Esophagus squamous epithelium (tissue), 5 donors: ENCODE measurements around the gene MYO3B. TPM values are rescaled to one million over a fixed set of nuclear protein-coding genes. Genes with fewer than 3 reads are reported as not detected.

Experiments used
- DNase-seq: peaks from one replicate; lab custom pipeline; 2025; lab: John Stamatoyannopoulos, UW
- H3K27ac ChIP-seq, 4 donors: fragments of 200-600 bp; sonication (generic); one replicate each; pipeline ENCODE4 v1.5.1; 2016 to 2019; ENCODE audit warnings: mild to moderate bottlenecking in 1 of 4
- H3K27me3 ChIP-seq, 4 donors: fragments of 200-600 bp; sonication (generic); 1 replicate in 3 of 4; 2 replicates in 1 of 4; pipeline versions ENCODE4 v1.5.1 to v1.6.0; 2017 to 2021; ENCODE audit warnings: antibody characterized with exemption in 1 of 4
- H3K36me3 ChIP-seq, 3 donors: fragments of 200-600 bp; sonication (generic); one replicate each; pipeline ENCODE4 v1.5.1; 2016 to 2019
- H3K4me1 ChIP-seq, 3 donors: fragments of 200-600 bp; sonication (generic); one replicate each; pipeline ENCODE4 v1.5.1; 2017 to 2019
- H3K4me3 ChIP-seq, 4 donors: fragments of 200-600 bp; sonication (generic); 1 replicate in 3 of 4; 2 replicates in 1 of 4; pipeline ENCODE4 v1.5.1; 2016 to 2019; ENCODE audit warnings: mild to moderate bottlenecking in 2 of 4, moderate library complexity in 1 of 4
- H3K9me3 ChIP-seq, 3 donors: fragments of 200-600 bp; sonication (generic); one replicate each; pipeline ENCODE4 v1.5.1; 2016 to 2019
- POLR2A ChIP-seq, 4 donors: fragments of 450-650 bp; IDR thresholded peaks; one replicate each; pipeline ENCODE4 v1.6.1; 2017; ENCODE audit warnings: antibody characterized with exemption in 4 of 4, mild to moderate bottlenecking in 4 of 4, moderate library complexity in 3 of 4
- WGBS, 2 donors: methylation state at CpG; one replicate each; pipeline ENCODE4 v1.1.5; 2018; 5-methylcytosine and 5-hydroxymethylcytosine counted together
- intact Hi-C: fragments of 100-400 bp; cut with DNase I; formaldehyde crosslinking; loops from one replicate; pipeline ENCODE4 v1.15.0; 2022
- total RNA-seq, 4 donors: library from RNA; depleted of rRNA; stranded (reverse); fragments of >200 nt; gene quantifications; one replicate each; pipeline ENCODE4 v1.1.0, GENCODE V29; 2016
- TF ChIP-seq, protein P1 (sequence below), 6 experiments: fragments of 450-650 bp in 4 of 6; fragments of 200-600 bp in 2 of 6; sonication (generic) in 2 of 6; IDR thresholded peaks; one replicate each; pipeline ENCODE4 v1.5.1; 2016 to 2019; ENCODE audit warnings: antibody characterized with exemption in 6 of 6, mild to moderate bottlenecking in 4 of 6, moderate library complexity in 4 of 6
- donor health status: DM: yes; HTN: yes; CAD: no.

Gene MYO3B
- total RNA-seq, 4 donors from 2014 or later: 0.15 to 0.38 (median 0.18) TPM

DNA sequence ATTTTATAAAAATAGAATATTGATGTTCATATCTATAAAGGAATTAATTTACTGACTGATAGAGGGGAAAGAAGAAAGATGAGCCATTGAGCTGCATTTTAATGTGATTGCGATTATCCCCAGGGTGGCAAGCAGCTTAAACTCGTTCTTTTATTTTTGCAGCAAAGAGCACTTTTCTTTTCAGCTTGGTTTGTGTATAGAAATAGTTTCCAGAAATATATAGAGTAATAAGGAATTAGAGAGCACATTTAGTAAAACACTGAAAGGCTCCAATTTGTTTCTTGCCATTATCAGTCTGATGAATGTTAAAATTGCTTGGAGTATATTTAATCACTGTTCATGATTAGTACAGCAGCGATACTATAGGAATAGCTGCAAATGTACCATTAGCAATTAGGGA, 119.5 kb downstream of the MYO3B start:
- no peaks in the 10 kb centered on the region for H3K9me3 ChIP-seq
- 88 to 90% methylated on average over 3 of the region's 3 CpGs for WGBS, 2 donors
- no peaks in the 10 kb centered on the region for H3K4me1 ChIP-seq
- no peak overlapping the region for H3K27ac ChIP-seq
- intact Hi-C loops: no loop called here
- H3K27me3 ChIP-seq: no peaks in the 10 kb centered on the region
- H3K36me3 ChIP-seq: no peaks in the 10 kb centered on the region
- TF ChIP-seq, protein P1, sequence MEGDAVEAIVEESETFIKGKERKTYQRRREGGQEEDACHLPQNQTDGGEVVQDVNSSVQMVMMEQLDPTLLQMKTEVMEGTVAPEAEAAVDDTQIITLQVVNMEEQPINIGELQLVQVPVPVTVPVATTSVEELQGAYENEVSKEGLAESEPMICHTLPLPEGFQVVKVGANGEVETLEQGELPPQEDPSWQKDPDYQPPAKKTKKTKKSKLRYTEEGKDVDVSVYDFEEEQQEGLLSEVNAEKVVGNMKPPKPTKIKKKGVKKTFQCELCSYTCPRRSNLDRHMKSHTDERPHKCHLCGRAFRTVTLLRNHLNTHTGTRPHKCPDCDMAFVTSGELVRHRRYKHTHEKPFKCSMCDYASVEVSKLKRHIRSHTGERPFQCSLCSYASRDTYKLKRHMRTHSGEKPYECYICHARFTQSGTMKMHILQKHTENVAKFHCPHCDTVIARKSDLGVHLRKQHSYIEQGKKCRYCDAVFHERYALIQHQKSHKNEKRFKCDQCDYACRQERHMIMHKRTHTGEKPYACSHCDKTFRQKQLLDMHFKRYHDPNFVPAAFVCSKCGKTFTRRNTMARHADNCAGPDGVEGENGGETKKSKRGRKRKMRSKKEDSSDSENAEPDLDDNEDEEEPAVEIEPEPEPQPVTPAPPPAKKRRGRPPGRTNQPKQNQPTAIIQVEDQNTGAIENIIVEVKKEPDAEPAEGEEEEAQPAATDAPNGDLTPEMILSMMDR (IDR thresholded peaks at IDR 0.05): no peak
- TF ChIP-seq POLR2A (IDR thresholded peaks at IDR 0.05): no peak
- H3K4me3 ChIP-seq: no peak overlapping the region
- no peak for DNase-seq

GRCh38 chr2:170298115-170298514, 120.2 kb downstream of the MYO3B start:
- WGBS, 2 donors: 73 to 78% methylated on average over 1 of the region's 1 CpG
- no peaks in the 10 kb centered on the region for H3K36me3 ChIP-seq
- H3K4me1 ChIP-seq: no peaks in the 10 kb centered on the region
- H3K27me3 ChIP-seq: no peaks in the 10 kb centered on the region
- TF ChIP-seq, protein P1 (IDR thresholded peaks at IDR 0.05): no peak
- TF ChIP-seq POLR2A (IDR thresholded peaks at IDR 0.05): no peak
- no peak for DNase-seq
- H3K4me3 ChIP-seq: no peak overlapping the region
- no peaks in the 10 kb centered on the region for H3K9me3 ChIP-seq
- intact Hi-C loops: no loop called here
- no peak overlapping the region for H3K27ac ChIP-seq

- Histone ChIP-seq H3K27ac (no peak overlapping the region), H3K27me3 (no peaks in the 10 kb centered on the region), H3K9me3 (no peaks in the 10 kb centered on the region), H3K4me1 (no peaks in the 10 kb centered on the region), H3K4me3 (no peak overlapping the region), H3K36me3 (no peaks in the 10 kb centered on the region)
- intact Hi-C loops: no loop called here
- TF ChIP-seq POLR2A (IDR thresholded peaks at IDR 0.05): no peak
- TF ChIP-seq, protein P1 (IDR thresholded peaks at IDR 0.05): no peak
- no peak for DNase-seq
These were observed 121.0 kb downstream of the MYO3B start for GRCh38 chr2:170298861-170299429.

- WGBS, 2 donors: 70 to 91% methylated on average over 1 of the region's 1 CpG
- no peaks in the 10 kb centered on the region for H3K36me3 ChIP-seq
- intact Hi-C loops: no loop called here
- no peaks in the 10 kb centered on the region for H3K27me3 ChIP-seq
- DNase-seq: no peak
- no peak for TF ChIP-seq POLR2A (IDR thresholded peaks at IDR 0.05)
- TF ChIP-seq, protein P1 (IDR thresholded peaks at IDR 0.05): no peak
- no peak overlapping the region for H3K4me3 ChIP-seq
- no peak overlapping the region for H3K27ac ChIP-seq
- H3K4me1 ChIP-seq: no peaks in the 10 kb centered on the region
- no peaks in the 10 kb centered on the region for H3K9me3 ChIP-seq
These were observed 123.0 kb downstream of the MYO3B start for GRCh38 chr2:170300993-170301392.

GRCh38 chr2:170301626-170302025, 123.7 kb downstream of the MYO3B start:
- TF ChIP-seq, protein P1 (IDR thresholded peaks at IDR 0.05): no peak
- no peak for TF ChIP-seq POLR2A (IDR thresholded peaks at IDR 0.05)
- no peaks in the 10 kb centered on the region for H3K36me3 ChIP-seq
- no peak overlapping the region for H3K4me3 ChIP-seq
- WGBS, 2 donors: 73 to 82% methylated on average over 5 of the region's 5 CpGs
- H3K9me3 ChIP-seq: no peaks in the 10 kb centered on the region
- H3K4me1 ChIP-seq: no peaks in the 10 kb centered on the region
- intact Hi-C loops: no loop called here
- no peak overlapping the region for H3K27ac ChIP-seq
- no peak for DNase-seq
- H3K27me3 ChIP-seq: no peaks in the 10 kb centered on the region
